Keratinocyte (primary cell): ENCODE data around the gene DHRS12. TPM values are rescaled to one million over a fixed set of nuclear protein-coding genes. Genes with fewer than 3 reads are reported as not detected.

ENCODE experiments used
- DNase-seq: peaks from one replicate; pipeline ENCODE4 v3.0.0-alpha.2; 2011; ENCODE audit warnings: low read depth, missing footprints, low spot score
- FAIRE-seq: peaks from 2 replicates; lab custom pipeline; 2011; peaks lifted over from hg19 to GRCh38; lab: Jason Lieb, UNC
- H2AFZ ChIP-seq: 2 replicates; pipeline ENCODE4 v1.6.0; 2012; ENCODE audit warnings: low read length, control low read depth, inconsistent platforms; ENCODE audit not compliant: control insufficient read depth
- H3K27ac ChIP-seq: 2 replicates; pipeline ENCODE4 v1.5.1; 2011; ENCODE audit warnings: low read length; ENCODE audit not compliant: control insufficient read depth, insufficient read depth
- H3K27me3 ChIP-seq: 3 replicates; pipeline ENCODE4 v1.6.0; 2011; ENCODE audit warnings: low read length; ENCODE audit not compliant: control insufficient read depth, insufficient read depth; ENCODE audit errors: extremely low read depth
- H3K36me3 ChIP-seq, 2 experiments: 2 replicates in 1 of 2; 3 replicates in 1 of 2; pipeline ENCODE4 v1.5.1; 2011; ENCODE audit warnings: low read length in 2 of 2, mild to moderate bottlenecking in 1 of 2; ENCODE audit not compliant: control insufficient read depth in 2 of 2, insufficient read depth in 2 of 2; ENCODE audit errors: extremely low read depth in 1 of 2
- H3K4me1 ChIP-seq: 3 replicates; pipeline ENCODE4 v1.5.1; 2011; ENCODE audit warnings: low read length; ENCODE audit not compliant: control insufficient read depth, insufficient read depth; ENCODE audit errors: extremely low read depth
- H3K4me2 ChIP-seq: 3 replicates; pipeline ENCODE4 v1.6.0; 2011; ENCODE audit warnings: low read depth, low read length; ENCODE audit not compliant: control insufficient read depth, insufficient read depth; ENCODE audit errors: extremely low read depth
- H3K4me3 ChIP-seq, 3 experiments: fragments of 200-600 bp in 1 of 3; sonication (generic) in 1 of 3; 2 replicates in 2 of 3; 3 replicates in 1 of 3; pipeline ENCODE4 v1.5.1; 2011 to 2016; ENCODE audit warnings: low read length in 3 of 3, mild to moderate bottlenecking in 3 of 3, control low read depth in 2 of 3, inconsistent platforms in 1 of 3, low read depth in 1 of 3, mixed read lengths in 1 of 3, mixed run types in 1 of 3, moderate library complexity in 1 of 3; ENCODE audit not compliant: control insufficient read depth in 2 of 3, insufficient read depth in 2 of 3; ENCODE audit errors: extremely low read depth in 1 of 3
- H3K79me2 ChIP-seq: 2 replicates; pipeline ENCODE4 v1.6.0; 2012; ENCODE audit warnings: low read length; ENCODE audit not compliant: control insufficient read depth, insufficient read depth
- H3K9ac ChIP-seq: 3 replicates; pipeline ENCODE4 v1.6.0; 2011; ENCODE audit warnings: low read length; ENCODE audit not compliant: control insufficient read depth, insufficient read depth; ENCODE audit errors: extremely low read depth
- H3K9me1 ChIP-seq: 3 replicates; pipeline ENCODE4 v1.6.0; 2011; ENCODE audit warnings: low read length; ENCODE audit not compliant: control insufficient read depth, insufficient read depth; ENCODE audit errors: extremely low read depth
- H3K9me3 ChIP-seq: 2 replicates; pipeline ENCODE4 v1.5.1; 2012; ENCODE audit warnings: low read depth, low read length; ENCODE audit not compliant: control insufficient read depth
- H4K20me1 ChIP-seq: 3 replicates; pipeline ENCODE4 v1.6.0; 2011; ENCODE audit warnings: low read length; ENCODE audit not compliant: control insufficient read depth, insufficient read depth; ENCODE audit errors: extremely low read depth
- EZH2 ChIP-seq: IDR thresholded peaks from one replicate; pipeline ENCODE4 v1.6.1; 2012; ENCODE audit warnings: inconsistent platforms, mild to moderate bottlenecking, low read length, moderate library complexity
- dilution Hi-C: fragments of 300-500 bp; cut with MboI; formaldehyde crosslinking; loops from one replicate; pipeline ENCODE4 v1.7.0; 2020; ENCODE audit warnings: low sequenced_read_pairs; ENCODE audit not compliant: extremely low pct_ligation_motif_present
- polyA plus RNA-seq, 5 experiments: library from polyadenylated mRNA; depleted of rRNA in 3 of 5; stranded (reverse) in 3 of 5; stranded (forward) in 1 of 5; unstranded in 1 of 5; fragments of >200 nt; gene quantifications; 1 replicate in 1 of 5; 2 replicates in 3 of 5; 3 replicates in 1 of 5; pipeline versions ENCODE4 v1.2.1 to v1.2.3, GENCODE V29; 2011 to 2012; ENCODE audit warnings: missing spikeins in 2 of 5, low read depth in 1 of 5, low replicate concordance in 1 of 5
- TF ChIP-seq, protein P1 (sequence below), 3 experiments: IDR thresholded peaks in 1 of 3; conservative IDR thresholded peaks in 1 of 3; optimal IDR thresholded peaks in 1 of 3; 2 replicates in 2 of 3; 3 replicates in 1 of 3; pipeline versions ENCODE3 to v1.5.1; 2011; ENCODE audit warnings: low read length in 3 of 3, mild to moderate bottlenecking in 3 of 3, moderate library complexity in 2 of 3, control low read depth in 1 of 3, inconsistent platforms in 1 of 3; ENCODE audit not compliant: insufficient read depth in 2 of 3; ENCODE audit errors: extremely low read depth in 1 of 3

Gene DHRS12
- polyA plus RNA-seq, 1 donor (not counting 4 experiments of a cell fraction or from before 2014, with no cell fraction given), result 6.1 TPM

GRCh38 chr13:51760592-51760991, 43.4 kb downstream of the DHRS12 start:
- TF ChIP-seq, protein P1, sequence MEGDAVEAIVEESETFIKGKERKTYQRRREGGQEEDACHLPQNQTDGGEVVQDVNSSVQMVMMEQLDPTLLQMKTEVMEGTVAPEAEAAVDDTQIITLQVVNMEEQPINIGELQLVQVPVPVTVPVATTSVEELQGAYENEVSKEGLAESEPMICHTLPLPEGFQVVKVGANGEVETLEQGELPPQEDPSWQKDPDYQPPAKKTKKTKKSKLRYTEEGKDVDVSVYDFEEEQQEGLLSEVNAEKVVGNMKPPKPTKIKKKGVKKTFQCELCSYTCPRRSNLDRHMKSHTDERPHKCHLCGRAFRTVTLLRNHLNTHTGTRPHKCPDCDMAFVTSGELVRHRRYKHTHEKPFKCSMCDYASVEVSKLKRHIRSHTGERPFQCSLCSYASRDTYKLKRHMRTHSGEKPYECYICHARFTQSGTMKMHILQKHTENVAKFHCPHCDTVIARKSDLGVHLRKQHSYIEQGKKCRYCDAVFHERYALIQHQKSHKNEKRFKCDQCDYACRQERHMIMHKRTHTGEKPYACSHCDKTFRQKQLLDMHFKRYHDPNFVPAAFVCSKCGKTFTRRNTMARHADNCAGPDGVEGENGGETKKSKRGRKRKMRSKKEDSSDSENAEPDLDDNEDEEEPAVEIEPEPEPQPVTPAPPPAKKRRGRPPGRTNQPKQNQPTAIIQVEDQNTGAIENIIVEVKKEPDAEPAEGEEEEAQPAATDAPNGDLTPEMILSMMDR (optimal IDR thresholded peaks at IDR 0.05 in 1 of 3, IDR thresholded peaks at IDR 0.05 in 1 of 3, conservative IDR thresholded peaks at IDR 0.05 in 1 of 3; ENCODE audit: extremely low read depth in 1 of 3, insufficient read depth in 2 of 3, low read length in 3 of 3), result no peak
- no peak for TF ChIP-seq EZH2
- no peak for DNase-seq
- no peaks in the 10 kb centered on the region for H3K27me3 ChIP-seq
- H2AFZ ChIP-seq, result no peak overlapping the region
- H3K79me2 ChIP-seq, result no peaks in the 10 kb centered on the region
- FAIRE-seq, result no peak
- peaks cover 39 to 43% of the 10 kb centered on the region in 2 experiments for H3K36me3 ChIP-seq
- H3K4me1 ChIP-seq, result no peaks in the 10 kb centered on the region
- H3K4me2 ChIP-seq, result no peak overlapping the region
- no peaks in the 10 kb centered on the region for H3K9me3 ChIP-seq
- dilution Hi-C loops, result no loop called here
- no peak overlapping the region for H3K27ac ChIP-seq
- no peak overlapping the region for H3K4me3 ChIP-seq
- no peaks in the 10 kb centered on the region for H3K9me1 ChIP-seq
- no peaks in the 10 kb centered on the region for H4K20me1 ChIP-seq
- no peak overlapping the region for H3K9ac ChIP-seq

DNA sequence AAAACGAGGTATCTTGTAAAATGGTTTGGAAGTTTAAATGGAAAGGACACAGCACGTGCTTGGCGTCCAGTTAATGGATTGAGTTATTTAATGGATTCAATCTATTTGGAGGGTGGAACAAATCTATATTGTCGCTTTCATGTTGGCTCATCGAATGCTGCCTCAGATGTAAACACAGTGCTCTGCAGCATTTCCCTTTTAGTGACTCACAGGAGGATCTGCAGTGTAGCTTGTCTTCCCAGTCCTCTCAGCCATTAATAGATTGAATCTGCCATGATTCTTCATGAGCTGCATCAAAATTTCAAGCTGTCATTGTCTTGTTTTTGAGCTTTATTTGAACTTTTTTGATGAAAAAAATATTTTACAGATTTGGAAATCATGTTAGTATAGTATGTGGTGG, 44.7 kb downstream of the DHRS12 start:
- Histone ChIP-seq H3K4me3 (no peak overlapping the region), H3K79me2 (no peaks in the 10 kb centered on the region), H3K4me2 (no peak overlapping the region), H4K20me1 (no peaks in the 10 kb centered on the region), H3K27ac (no peak overlapping the region), H2AFZ (no peak overlapping the region), H3K9me3 (no peaks in the 10 kb centered on the region), H3K27me3 (no peaks in the 10 kb centered on the region), H3K4me1 (no peaks in the 10 kb centered on the region), H3K9ac (no peak overlapping the region), H3K9me1 (no peaks in the 10 kb centered on the region), H3K36me3 (peaks cover 39 to 43% of the 10 kb centered on the region in 2 experiments)
- DNase-seq, result no peak
- dilution Hi-C loops, result no loop called here
- no peak for FAIRE-seq
- no peak for TF ChIP-seq EZH2
- TF ChIP-seq, protein P1 (optimal IDR thresholded peaks at IDR 0.05 in 1 of 3, IDR thresholded peaks at IDR 0.05 in 1 of 3, conservative IDR thresholded peaks at IDR 0.05 in 1 of 3; ENCODE audit: extremely low read depth in 1 of 3, insufficient read depth in 2 of 3, low read length in 3 of 3), result no peak
